Dedifferentiated amniotic fluid mesenchymal stem cell (primary cell): ENCODE measurements around the gene AMMECR1.
A peak's percentile ranks its signal among the peaks of the same experiment; 100 is the strongest.
"Not testable (repeated sequence)": the region's sequence is repeated elsewhere in the genome, so short reads cannot be mapped to it uniquely, and the experiment has no call there.

Source experiments
- DNase-seq: peaks from one replicate; pipeline ENCODE4 v3.0.0-alpha.2; 2016; ENCODE audit errors: extremely low spot score

Gene AMMECR1

GRCh38 chrX:110317820-110318663 lies at the start of gene AMMECR1:
TSS of gene AMMECR1 (minus strand) at chrX:110318085. CDS start at chrX:110318071, 14 bp downstream.
- peak; percentile 72 for DNase-seq

GRCh38 chrX:110363244-110363643 lies 45.4 kb upstream of the AMMECR1 start:
- DNase-seq: no peak

- DNase-seq: no peak
These were observed 41.4 kb upstream of the AMMECR1 start for GRCh38 chrX:110359273-110359672.

GRCh38 chrX:110358548-110358947 lies 40.7 kb upstream of the AMMECR1 start, which contains the start of gene RTL9:
TSS of gene RTL9 (plus strand) at chrX:110358848. CDS start at chrX:110450618, 91,770 bp downstream.
- DNase-seq: no peak

GRCh38 chrX:110346681-110347080 lies 28.8 kb upstream of the AMMECR1 start:
- no peak for DNase-seq

- peak; percentile 55 for DNase-seq
These were observed 23.5 kb upstream of the AMMECR1 start for GRCh38 chrX:110341189-110342035.

- DNase-seq: no peak
These were observed 21.1 kb upstream of the AMMECR1 start for GRCh38 chrX:110338935-110339334.

- not testable (repeated sequence) for DNase-seq
These were observed 15.6 kb upstream of the AMMECR1 start for GRCh38 chrX:110333458-110333857.

- no peak for DNase-seq
These were observed 13.7 kb upstream of the AMMECR1 start for GRCh38 chrX:110331444-110332030.

GRCh38 chrX:110328613-110329012 lies 10.7 kb upstream of the AMMECR1 start:
- not testable (repeated sequence) for DNase-seq

GRCh38 chrX:110327336-110327735 lies 9.5 kb upstream of the AMMECR1 start:
- no peak for DNase-seq

- DNase-seq: no peak
These were observed 8.8 kb upstream of the AMMECR1 start for GRCh38 chrX:110326712-110327111.

- no peak for DNase-seq
These were observed 4.7 kb upstream of the AMMECR1 start for GRCh38 chrX:110322603-110323002.

- DNase-seq: no peak
These were observed 3.8 kb upstream of the AMMECR1 start for GRCh38 chrX:110321670-110322069.

GRCh38 chrX:110321081-110321480 lies 3.2 kb upstream of the AMMECR1 start:
- no peak for DNase-seq

GRCh38 chrX:110320381-110320987 lies 2.6 kb upstream of the AMMECR1 start:
- no peak for DNase-seq

- DNase-seq: no peak
These were observed 731 bp upstream of the AMMECR1 start for GRCh38 chrX:110318664-110318968.

GRCh38 chrX:110317061-110317819 lies 645 bp downstream of the AMMECR1 start:
- DNase-seq: no peak

GRCh38 chrX:110316351-110317060 lies 1.4 kb downstream of the AMMECR1 start:
- DNase-seq: no peak

- DNase-seq: no peak
These were observed 2.3 kb downstream of the AMMECR1 start for GRCh38 chrX:110315551-110315950.
